Activated T-helper 9 cell treated with anti-CD3 and anti-CD28 coated beads, Interleukin-2, amount 50 U/mL, for 16 hours (primary cell): ENCODE data around the gene TPST2.

Source experiments
- DNase-seq: peaks from one replicate; pipeline ENCODE4 v3.0.0-alpha.2; 2020; ENCODE audit warnings: low read depth

TPST2 gene

DNA sequence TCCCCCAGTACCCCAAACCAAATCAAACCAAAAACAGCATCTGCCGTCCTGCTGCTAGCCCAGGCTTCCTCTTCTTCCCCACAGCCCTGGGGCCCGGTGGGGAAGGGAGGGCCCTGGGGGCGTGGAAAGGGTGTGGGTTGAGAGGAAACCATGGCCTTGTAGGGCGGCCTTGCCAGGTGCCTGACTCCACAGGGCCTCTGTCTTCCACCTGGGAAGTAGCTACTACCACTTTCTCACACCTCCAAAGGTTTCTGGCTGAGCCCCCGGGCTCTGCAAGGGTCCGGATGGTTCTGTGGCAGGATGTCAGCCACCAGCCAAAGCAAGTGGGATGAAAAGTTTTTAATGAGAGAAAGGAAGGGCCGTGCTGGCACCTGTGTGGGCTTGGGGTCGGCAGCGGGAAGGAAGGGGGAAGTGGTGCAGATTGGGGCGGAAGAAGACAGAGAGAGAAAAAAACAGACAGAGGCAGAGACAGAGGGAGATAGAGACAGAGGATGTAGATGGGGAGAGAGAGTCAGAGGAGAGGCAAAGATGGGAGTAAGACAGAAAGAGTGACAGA, 10.5 kb downstream of the TPST2 start:
- DNase-seq: peak; percentile 19

DNA sequence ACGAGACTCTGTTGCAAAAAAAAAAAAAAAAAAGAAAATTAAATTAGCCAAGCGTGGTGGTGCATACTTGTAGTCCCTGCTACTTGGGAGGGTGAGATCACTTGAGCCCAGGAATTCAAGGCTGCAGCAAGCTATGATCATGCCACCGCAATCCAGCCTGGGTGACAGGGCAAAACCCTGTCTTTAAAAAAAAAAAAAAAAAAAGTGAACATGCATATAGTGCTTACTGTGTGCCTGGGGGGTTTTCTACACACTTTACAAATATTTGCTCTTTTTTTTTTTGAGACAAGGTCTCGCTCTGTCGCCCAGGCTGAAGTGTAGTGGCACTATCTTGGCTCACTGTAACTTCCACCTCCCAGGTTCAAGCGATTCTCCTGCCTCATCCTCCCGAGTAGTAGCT, 12.9 kb downstream of the TPST2 start:
- DNase-seq: no peak

DNA sequence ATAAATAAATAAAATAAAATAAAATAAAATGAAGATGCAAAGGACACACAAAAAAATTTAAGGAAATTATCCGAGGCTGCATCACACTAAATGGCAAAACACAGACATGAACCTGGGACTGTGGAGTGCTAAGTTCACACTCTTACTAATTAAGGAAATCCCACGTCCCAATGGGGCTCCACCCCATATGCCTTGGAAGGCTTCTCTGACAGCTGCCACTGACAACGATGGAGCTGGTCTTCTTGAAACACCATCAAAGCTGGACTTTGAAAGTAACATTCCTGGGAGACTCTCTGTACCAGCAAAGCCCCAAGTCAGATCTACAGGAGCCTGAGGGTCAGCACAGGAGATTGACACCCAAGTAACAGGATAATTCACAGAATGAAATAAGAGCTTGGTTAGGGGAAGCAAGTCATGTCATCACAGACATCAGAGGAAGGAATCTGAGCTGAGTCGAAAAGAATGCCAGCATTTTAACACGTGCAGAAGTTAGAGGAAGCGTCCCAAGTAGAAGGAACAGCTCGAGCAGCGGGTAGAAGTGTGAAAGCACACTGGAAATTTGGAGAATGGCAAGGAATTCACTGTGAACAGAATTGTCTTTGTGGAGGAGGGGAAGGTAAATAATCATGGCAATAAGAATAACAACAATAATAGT, 13.8 kb downstream of the TPST2 start:
- no peak for DNase-seq

GRCh38 chr22:26574001-26574723, 15.8 kb downstream of the TPST2 start:
- DNase-seq: no peak

DNA sequence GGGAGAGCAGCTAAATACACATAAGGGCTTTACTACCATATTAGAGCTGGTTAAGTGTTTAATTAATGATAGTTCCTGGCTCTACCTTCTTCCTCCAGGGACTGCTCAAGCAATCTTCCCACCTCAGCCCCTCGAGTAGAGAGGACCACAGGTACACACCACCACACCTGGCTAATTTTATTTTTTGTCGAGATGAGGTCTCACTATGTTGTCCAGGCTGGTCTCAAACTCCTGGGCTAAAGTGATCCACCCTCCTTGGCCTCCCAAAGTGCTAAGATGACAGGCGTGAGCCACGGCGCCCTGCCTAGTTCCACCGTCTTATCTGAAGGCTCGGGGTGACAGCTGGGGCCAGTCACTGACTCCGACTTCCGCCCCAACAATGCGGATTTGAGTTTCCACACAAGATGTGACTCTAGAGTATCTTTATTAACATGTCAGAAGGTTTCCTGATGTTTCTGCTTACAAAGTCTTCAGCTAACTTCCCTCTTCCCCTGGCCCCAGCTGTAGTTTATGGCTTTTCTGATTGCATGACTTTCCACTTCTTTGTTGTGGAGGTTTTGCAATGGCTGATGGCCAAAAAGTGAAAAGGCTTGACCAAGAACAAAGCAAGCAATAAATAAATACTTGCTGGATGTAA, 16.8 kb downstream of the TPST2 start:
- DNase-seq: no peak

DNA sequence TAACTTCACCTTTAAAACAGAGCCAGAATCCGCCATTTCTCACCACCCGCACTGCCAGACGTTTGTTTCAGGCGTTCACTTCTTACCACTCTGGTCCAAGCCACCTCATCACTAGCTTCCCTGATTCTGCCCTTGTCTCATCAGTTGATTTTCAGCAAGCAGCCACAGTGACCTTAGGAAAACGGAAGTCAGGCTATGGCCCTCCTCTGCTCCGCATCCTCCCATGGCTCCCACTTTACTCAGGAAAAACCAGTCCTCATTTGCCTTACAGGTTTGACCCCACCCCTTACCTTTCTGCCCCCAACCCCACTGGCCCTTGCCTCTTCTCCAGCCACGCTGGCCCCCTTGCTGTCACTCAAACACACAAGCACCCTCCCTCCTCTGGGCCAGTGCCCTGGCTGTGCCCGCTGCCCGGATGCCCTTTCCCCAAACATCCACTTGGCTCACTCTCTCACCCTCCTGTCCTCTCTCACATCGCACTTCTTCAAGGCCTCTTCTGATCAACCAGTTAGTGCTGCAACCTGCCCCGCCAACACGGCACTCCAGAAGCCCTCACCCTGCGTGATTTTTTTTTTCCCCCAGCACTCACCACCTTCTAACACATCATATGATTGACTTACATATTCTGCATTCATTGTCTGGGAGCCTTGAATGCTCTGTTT, 18.9 kb downstream of the TPST2 start:
- DNase-seq: no peak

DNA sequence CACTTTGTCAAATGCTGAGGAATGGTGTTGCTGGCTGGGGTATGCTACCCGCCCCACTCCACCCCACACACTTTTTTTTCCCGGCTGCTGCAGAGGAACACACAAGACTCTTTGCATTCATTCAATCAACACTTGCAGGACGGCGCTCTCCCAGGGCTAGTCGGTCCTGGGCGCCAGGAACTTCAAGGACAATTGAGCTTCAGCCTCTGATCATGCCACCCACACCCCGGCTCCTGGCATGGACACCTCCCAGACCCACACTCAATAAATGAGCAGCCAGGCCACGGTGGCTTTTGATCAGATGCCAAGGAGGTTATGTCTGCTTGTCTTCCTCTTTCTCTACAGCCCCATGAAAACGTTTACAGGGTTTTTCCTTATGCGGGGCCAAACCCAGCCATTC, 19.8 kb downstream of the TPST2 start:
- no peak for DNase-seq

GRCh38 chr22:26568207-26568706, 21.7 kb downstream of the TPST2 start:
- DNase-seq: no peak

- DNase-seq: no peak
These were observed 22.3 kb downstream of the TPST2 start for GRCh38 chr22:26567610-26568009.

DNA sequence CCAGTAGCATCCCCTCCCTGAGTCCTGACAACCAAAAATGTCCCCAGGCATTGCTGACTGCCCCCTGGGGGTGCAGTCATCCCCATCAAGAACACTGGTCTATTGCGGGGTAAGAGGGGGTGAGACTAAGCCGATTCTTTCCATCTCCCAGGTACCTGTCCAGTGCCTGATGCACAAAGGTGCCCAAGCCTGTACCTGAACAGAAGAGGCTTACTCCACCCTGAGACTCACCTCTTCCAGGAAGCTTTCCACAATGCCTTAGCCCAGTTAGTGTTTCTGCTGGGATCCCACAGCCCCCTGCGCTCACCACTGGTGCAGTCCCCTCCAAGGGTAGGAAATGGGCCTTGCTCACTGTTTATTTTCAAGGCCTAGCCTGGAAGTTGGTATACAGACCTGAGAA, 22.9 kb downstream of the TPST2 start:
- DNase-seq: no peak

DNA sequence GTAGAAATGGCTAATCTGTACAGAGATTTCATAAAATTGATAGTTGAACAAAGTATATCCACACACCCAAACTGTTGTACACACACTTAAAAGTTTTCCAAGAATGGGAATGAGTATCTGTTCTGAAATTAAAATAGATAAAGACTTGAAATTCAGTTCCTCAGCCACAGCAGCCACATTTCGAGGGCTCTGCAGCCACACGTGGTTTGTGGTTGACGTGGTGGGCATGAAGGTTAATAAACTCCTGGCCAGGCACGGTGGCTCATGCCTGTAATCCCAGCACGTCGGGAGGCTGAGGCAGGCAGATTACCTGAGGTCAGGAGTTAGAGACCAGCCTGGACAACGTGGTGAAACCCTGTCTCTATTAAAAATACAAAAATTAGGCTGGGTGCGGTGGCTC, 24.0 kb downstream of the TPST2 start:
- no peak for DNase-seq

- DNase-seq: no peak
These were observed 24.8 kb downstream of the TPST2 start for GRCh38 chr22:26565181-26565580.

DNA sequence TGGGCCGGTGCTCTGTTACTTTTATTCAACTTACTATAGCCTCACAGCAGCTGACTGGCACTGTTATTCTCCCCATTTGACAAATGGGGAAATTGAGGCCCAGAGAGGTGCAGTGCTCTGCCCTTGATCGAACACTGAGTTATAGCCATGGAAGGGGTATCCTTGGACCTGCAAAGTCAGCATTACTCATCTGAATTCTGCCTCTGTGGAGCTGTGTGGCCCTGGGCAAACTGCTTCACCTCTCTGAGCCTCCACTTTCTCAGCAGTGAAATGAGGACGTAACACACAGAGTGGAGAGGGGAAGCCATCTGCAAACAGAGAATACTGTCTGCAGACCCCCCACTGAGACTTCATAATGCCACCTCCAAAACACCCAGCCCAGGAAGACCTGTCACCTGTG, 25.3 kb downstream of the TPST2 start:
- DNase-seq: no peak

DNA sequence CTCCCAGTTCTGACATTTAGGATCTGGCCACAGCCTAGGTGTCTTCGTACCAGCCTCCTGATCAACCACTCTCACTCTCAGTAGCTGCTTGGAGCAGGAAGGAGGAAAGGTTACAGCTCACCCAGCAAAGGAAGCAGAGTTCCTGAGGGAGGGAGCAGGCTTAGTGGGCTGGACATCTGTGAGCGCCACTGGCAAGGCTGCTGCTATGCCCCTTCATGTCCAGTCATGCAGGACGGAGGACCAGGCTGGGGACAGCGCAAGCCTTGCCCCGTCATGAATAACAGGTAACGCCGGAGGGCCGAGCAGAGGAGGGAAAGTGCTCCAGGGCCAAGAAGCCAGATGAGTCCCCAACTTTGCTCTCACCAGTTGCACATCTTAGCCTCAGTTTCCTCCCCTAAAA, 25.8 kb downstream of the TPST2 start:
- no peak for DNase-seq

DNA sequence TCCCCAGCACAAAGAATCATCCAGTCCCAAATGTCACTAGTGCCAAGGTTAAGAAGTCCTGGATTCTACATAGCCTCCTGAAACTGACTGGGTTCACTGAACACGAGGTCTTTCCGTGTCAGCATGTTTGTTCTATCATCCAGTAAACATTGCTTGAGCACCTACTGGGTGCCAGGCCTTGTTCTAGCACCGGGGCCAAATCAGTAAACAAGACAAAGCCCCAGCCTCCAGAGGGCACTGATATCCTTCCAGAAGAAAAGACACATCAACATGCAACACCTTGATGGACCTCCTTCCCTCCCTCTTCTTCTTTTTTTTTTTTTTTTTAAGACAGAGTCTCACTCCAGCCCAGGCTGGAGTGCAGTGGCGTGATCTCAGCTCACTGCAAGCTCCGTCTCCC, 26.9 kb downstream of the TPST2 start:
- DNase-seq: no peak

DNA sequence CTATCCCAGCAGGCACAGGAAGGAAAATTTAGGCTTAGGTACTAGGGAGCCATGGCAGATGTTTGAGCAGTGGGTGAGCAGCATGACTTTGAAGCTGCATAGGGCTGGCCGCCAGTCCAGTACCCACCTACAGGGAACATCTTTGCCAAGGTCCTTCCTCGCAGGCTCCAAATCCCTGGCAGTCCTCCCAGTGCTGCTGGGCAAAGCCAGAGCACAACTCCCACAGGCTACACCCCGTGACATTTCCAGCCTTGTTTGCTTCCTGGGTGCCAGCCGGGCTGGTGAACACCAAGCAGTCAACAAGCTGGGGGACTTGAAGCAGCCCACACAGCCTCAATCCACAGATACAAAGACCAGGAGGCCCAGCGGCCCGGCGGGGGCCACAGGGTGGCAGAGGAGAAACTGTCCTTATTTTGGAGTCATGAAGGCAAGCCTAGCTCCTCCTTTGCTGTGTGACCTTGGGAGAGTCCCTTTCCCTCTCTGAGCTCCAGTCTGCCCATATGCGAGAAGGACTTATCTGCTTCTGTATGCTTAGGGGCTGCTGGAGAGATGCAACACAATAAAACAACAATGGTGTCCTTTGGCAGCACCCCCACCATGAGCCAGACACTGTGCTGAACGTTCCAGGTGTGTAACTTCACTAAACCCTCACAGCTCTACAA, 28.0 kb downstream of the TPST2 start:
- DNase-seq: no peak

DNA sequence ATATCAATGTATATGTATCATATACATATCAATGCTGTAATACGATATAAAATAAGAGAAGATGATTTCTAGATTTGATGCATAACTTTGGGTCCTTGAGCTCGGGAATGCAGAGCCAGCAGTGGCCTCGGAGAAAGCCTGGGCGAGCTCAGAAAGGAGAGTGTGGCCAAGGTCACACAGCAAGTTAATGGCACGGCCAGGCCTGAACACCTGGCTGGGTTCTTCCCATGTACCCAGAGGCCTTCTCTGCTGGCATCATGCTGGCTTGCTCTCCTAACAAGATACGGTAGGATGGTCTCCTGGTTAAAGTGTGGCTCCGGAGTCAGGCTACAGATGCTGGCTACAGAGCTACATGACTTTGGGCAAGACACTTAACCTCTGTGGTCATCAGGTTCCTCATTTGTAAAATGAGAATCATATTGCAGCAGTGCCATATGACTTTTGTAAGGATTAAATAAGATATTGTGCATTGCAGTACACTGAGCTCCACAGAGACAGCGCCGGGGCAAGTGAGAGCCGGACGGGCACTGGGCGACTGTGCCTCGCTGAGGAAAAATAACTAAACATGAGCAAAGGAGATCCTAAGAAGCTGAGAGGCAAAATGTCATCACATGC, 29.9 kb downstream of the TPST2 start:
- DNase-seq: no peak

GRCh38 chr22:26558248-26558895, 31.6 kb downstream of the TPST2 start:
- DNase-seq: no peak

DNA sequence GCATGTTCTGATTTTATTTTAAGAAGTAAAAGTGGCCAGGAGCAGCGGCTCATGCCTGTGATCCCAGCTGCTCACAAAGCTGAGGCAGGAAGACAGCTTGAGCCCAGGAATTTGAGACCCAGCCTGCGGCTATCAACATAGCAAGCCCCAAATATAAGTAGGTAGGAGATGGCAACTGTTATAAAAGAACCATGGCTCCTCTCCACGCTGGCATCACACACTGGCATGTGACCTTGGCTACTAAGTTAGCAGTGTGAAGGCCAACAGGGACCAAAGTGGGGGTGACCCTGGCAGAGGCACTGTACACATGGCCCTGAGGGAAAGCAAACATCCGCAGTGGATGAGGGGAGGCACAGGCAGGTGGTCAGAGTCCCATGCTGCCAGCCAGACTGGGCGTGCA, 33.0 kb downstream of the TPST2 start:
- DNase-seq: no peak

GRCh38 chr22:26555478-26555877, 34.5 kb downstream of the TPST2 start:
- DNase-seq: no peak

- DNase-seq: no peak
These were observed 35.0 kb downstream of the TPST2 start for GRCh38 chr22:26554956-26555355.
